Adipocyte (in vitro differentiated cells): ENCODE measurements around the gene STPG1.

ENCODE experiments used
- DNase-seq: peaks from one replicate; pipeline ENCODE4 v3.0.0-alpha.2; 2015; ENCODE audit warnings: low read depth
- H3K27me3 ChIP-seq: replicated peaks from 2 replicates; pipeline ENCODE4 v1.7.0; 2013; ENCODE audit warnings: mild to moderate bottlenecking, low read length, moderate library complexity; ENCODE audit not compliant: control insufficient read depth, insufficient read depth
- H3K36me3 ChIP-seq: 2 replicates; pipeline ENCODE4 v1.7.0; 2013; ENCODE audit warnings: low read length, mild to moderate bottlenecking, moderate library complexity; ENCODE audit not compliant: control insufficient read depth, insufficient read depth, severe bottlenecking
- H3K4me1 ChIP-seq: 2 replicates; pipeline ENCODE4 v1.7.0; 2013; ENCODE audit warnings: mild to moderate bottlenecking, low read length, moderate library complexity; ENCODE audit not compliant: control insufficient read depth, insufficient read depth
- H3K4me3 ChIP-seq: 2 replicates; pipeline ENCODE4 v1.7.0; 2013; ENCODE audit warnings: mild to moderate bottlenecking, low read length, moderate library complexity
- H3K9ac ChIP-seq: 2 replicates; pipeline ENCODE4 v1.7.0; 2013; ENCODE audit warnings: mild to moderate bottlenecking, low read length, moderate library complexity
- H3K9me3 ChIP-seq: 2 replicates; pipeline ENCODE4 v1.7.0; 2013; ENCODE audit warnings: mild to moderate bottlenecking, low read length, moderate library complexity; ENCODE audit not compliant: control insufficient read depth

The STPG1 gene

DNA sequence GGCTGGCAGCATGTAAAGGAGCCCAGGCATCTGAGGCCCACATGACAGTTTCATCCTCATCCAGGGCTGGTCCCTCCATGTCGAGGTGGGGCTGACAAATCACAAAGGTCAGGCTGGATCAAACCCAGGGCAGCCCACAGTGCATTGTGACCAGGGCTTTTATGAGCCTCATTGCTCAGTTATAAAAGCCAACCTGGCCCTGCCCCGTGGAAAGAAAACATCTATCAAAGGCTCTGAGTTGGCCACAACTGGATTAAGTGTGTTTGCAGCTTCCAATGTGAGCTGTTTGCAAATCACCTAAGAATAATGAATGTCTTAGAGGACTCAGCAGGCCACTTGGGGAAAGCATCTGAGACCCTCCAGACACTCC is 49.0 kb downstream of the STPG1 start:
- Histone ChIP-seq H3K4me1 (peaks cover 44% of the 10 kb centered on the region), H3K36me3 (no peaks in the 10 kb centered on the region), H3K9me3 (no peaks in the 10 kb centered on the region), H3K27me3 (no peaks in the 10 kb centered on the region), H3K4me3 (no peak overlapping the region), H3K9ac (no peak overlapping the region)
- DNase-seq = no peak

DNA sequence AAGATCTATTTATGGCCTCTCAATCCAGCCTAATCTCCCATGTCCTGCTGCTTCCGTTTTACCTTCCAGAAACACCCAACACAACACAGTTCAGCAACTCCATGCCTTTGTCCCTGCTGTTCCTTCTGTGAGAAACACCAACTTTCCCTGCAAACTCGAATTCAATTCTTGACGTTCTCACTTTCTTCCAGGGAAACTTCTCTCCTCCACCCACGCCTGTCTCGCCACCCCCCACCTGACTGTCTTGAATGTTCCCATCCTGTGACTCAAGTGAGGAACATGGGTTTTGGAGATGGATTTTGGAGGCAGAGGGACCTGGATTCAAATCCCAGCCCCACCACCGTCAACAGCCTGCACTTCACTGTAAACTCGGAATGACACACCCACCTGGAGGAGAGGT is 49.6 kb downstream of the STPG1 start:
- Histone ChIP-seq H3K9ac (no peak overlapping the region), H3K36me3 (no peaks in the 10 kb centered on the region), H3K9me3 (no peaks in the 10 kb centered on the region), H3K4me3 (no peak overlapping the region), H3K27me3 (no peaks in the 10 kb centered on the region), H3K4me1 (peaks cover 41% of the 10 kb centered on the region)
- no peak for DNase-seq

DNA sequence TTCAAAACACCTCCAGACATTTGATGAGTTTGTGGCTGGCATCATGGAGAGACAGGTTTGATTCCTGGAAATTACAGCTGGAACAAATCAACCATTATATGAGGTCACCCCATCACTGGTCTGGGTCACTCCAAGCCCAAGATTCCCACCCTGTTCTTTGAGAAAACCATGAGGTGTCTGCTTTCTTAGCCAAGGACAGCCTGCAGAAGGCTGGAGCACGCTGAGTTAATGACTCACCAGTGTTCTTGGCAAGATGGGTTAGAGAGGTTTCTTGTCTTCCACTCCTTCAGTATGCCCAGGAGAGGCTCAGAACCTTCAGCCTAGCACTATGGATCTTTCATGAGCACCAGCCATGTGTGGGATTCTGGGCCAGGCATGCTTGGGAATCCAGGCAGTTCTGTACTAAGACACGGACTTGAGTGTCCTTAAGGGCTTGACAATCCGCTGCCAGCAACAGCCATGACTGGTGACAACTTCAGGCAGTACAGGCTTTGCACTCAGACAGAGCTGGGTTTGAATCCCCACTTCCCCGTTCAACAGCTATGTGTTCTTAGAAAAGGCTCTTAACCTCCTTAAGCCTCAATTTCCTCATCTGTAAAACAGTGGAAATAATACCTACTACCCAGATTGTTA is 50.5 kb downstream of the STPG1 start:
- Histone ChIP-seq H3K9me3 (no peaks in the 10 kb centered on the region), H3K4me1 (peaks cover 32% of the 10 kb centered on the region), H3K36me3 (no peaks in the 10 kb centered on the region), H3K9ac (no peak overlapping the region), H3K4me3 (no peak overlapping the region), H3K27me3 (no peaks in the 10 kb centered on the region)
- DNase-seq = peak; percentile 71

DNA sequence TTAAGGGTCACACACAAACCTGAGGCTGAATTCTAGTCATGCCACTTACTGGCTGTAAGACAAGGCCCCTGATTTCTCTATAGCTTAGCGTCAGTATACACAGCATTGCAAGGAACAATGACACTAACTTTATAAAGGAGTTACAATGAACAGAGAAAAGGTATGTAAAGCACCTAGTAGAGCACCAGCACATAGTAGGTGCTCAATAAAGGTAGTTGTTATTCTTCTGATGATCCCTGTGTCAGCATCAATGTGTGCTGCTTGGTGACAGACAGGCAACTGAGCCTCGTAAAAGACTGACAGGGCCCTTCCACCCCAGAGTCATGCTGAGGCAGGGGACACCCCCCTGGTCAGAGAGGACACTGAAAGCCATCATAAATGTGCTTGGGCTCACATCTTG is 51.2 kb downstream of the STPG1 start:
- Histone ChIP-seq H3K4me1 (peaks cover 30% of the 10 kb centered on the region), H3K4me3 (no peak overlapping the region), H3K9ac (no peak overlapping the region), H3K27me3 (no peaks in the 10 kb centered on the region), H3K9me3 (no peaks in the 10 kb centered on the region), H3K36me3 (peaks cover 7% of the 10 kb centered on the region)
- no peak for DNase-seq

DNA sequence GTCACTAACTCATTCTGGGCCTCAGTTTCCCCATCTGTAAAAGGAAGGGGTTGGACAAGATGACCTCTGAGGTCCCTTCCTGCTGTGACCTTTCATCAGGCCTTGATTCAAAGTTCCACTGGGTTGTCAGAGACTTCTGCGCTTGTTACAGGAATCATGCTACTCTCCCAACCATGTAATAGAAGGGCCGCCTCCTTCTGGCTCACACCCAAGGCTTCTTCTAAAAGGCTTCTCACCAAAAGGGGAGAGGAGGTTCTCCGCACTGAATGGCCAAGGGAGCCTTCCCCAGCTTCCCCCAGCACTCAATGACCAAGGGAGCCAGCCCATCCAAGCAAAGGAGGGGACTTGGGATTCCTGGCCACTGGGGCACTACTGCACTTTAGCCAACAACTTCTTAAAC is 51.8 kb downstream of the STPG1 start:
- Histone ChIP-seq H3K4me3 (no peak overlapping the region), H3K4me1 (peaks cover 30% of the 10 kb centered on the region), H3K36me3 (peaks cover 7% of the 10 kb centered on the region), H3K27me3 (no peaks in the 10 kb centered on the region), H3K9ac (no peak overlapping the region), H3K9me3 (no peaks in the 10 kb centered on the region)
- no peak for DNase-seq

DNA sequence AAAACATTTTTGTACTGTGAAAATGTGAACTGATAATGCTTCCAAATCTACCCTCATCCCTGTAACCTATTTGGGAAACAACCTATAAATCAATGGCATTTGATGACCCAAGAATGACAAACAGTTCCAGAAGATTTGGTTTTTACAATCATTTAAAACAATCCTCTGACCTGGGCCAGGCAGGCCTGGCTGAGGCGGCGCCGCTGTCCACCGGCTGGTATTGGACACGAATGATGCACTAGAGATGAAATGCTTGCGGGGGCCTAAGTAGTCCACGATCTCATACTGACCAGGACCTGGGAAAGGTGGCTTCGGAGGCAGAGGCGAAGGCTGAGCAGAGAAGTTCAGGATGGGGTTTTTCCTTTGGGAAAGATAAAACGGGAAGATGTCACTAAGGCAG is 52.9 kb downstream of the STPG1 start:
- H3K9ac ChIP-seq = no peak overlapping the region
- no peaks in the 10 kb centered on the region for H3K27me3 ChIP-seq

DNA sequence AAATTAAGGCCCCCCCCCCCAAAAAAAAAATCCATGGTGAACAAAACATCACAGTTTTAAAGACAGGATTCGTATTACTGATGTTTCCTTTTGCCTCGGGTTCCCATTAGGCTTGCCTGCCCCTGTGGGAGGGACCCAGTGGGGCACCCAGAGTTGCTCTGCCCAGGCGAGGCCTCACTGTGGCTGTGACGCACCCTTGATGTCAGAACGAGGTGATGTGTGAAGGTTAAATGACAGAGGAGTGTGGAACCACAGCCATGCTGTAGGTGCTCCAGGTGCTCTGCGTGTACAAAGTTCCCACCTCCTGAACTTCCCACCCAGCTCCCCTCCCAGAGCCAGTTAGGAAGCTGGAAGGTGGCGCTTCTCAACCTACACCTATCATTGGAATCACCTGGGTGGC is 56.5 kb downstream of the STPG1 start:
- Histone ChIP-seq H3K4me3 (no peak overlapping the region), H3K36me3 (peaks cover 7% of the 10 kb centered on the region), H3K4me1 (no peaks in the 10 kb centered on the region), H3K27me3 (no peaks in the 10 kb centered on the region), H3K9me3 (no peaks in the 10 kb centered on the region), H3K9ac (no peak overlapping the region)
- DNase-seq = no peak

More for the DNA sequence above, 52.9 kb downstream of the STPG1 start:
- Histone ChIP-seq H3K4me1 (peaks cover 30% of the 10 kb centered on the region), H3K9me3 (no peaks in the 10 kb centered on the region), H3K36me3 (peaks cover 7% of the 10 kb centered on the region), H3K4me3 (no peak overlapping the region)
- DNase-seq = no peak

DNA sequence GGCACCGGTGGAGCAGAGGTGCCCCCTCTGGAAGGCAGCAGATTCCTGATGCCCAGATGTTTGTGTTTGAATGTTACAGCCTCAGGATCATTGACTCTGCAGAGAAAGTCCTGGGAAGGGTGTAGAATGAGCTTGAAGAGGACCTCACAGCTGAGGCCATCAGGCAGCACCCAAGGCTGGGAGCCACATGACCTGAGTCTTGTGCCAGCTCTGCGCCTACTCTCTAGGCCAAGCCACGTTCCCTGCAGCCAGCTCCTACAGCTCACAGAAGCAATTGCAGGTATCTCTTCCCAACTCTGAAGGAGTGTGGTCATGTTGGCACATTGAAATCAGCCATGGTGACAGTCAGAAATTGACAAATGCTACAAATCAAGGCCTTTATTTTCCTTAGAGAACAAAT is 58.1 kb downstream of the STPG1 start:
- Histone ChIP-seq H3K9ac (no peak overlapping the region), H3K36me3 (peaks cover 7% of the 10 kb centered on the region), H3K9me3 (no peaks in the 10 kb centered on the region), H3K4me3 (no peak overlapping the region), H3K4me1 (no peaks in the 10 kb centered on the region), H3K27me3 (no peaks in the 10 kb centered on the region)
- no peak for DNase-seq

DNA sequence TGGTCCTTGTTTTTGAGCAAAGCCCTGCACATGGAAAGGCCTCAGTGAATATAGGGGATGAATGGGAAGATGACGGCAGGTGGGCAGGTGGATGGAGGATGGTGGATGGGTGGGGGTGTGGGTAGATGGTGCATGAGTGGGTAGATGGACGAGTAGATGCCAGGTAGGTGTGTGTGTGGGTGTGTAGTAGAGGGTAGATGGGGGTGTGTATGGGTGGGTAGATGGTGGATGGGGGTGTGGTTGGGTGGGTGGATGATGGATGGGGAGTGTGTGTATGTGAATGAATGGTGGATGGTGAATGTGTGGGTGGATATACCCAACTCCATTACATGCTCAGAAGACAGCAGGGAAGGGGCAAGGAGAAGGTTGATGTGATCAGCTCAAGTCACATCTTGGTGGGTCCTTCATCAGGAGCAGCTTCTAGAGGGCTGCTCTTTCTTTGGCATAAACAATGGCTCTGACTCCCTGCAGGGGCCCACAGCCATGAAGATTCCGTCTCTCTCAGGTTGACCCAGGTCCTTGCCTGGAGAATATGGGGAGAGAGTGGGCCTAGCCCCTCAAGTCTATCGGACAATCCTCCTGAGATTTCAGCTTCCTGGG is 60.2 kb downstream of the STPG1 start:
- DNase-seq = no peak
- no peaks in the 10 kb centered on the region for H3K9me3 ChIP-seq

DNA sequence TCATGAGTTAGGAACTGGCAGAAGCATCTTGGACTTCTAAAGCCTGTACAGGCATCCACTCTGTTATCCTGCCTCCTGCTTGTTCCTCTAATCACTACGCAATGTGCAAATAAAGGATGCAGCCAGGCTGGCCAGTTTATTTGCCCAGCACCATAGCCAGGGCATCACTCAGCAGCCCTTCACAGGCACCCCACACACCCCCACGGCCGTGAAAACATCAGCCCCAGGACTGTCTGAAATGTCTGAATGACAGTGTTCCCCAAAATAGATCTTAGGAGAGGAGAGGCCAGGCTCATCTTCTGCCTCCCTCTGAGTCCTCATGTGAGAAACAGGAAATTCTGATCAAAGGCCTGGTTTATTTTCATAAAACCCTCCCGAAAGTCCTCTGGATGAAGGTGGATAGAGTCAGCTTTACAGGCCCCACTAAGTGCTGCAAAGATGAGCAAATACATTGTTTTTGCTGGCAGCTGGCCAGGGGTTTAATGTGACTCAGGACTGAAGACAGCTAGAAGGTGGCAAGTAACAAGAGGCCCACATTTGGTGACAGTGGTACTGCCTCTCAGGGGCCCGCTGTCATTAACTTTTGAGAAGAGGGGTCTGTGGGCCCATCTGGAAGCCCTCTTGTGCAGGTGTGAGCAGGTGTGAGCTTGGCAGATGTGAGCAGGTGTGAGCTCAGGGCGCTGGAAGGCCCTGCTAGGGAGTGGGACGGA is 61.5 kb downstream of the STPG1 start:
- Histone ChIP-seq H3K9ac (no peak overlapping the region), H3K36me3 (no peaks in the 10 kb centered on the region), H3K4me1 (no peaks in the 10 kb centered on the region), H3K27me3 (peaks cover 13% of the 10 kb centered on the region), H3K9me3 (no peaks in the 10 kb centered on the region), H3K4me3 (no peak overlapping the region)
- DNase-seq = peak; percentile 21

More for the DNA sequence above, 60.2 kb downstream of the STPG1 start:
- Histone ChIP-seq H3K27me3 (no peaks in the 10 kb centered on the region), H3K9ac (no peak overlapping the region), H3K4me3 (no peak overlapping the region), H3K36me3 (peaks cover 7% of the 10 kb centered on the region), H3K4me1 (no peaks in the 10 kb centered on the region)

DNA sequence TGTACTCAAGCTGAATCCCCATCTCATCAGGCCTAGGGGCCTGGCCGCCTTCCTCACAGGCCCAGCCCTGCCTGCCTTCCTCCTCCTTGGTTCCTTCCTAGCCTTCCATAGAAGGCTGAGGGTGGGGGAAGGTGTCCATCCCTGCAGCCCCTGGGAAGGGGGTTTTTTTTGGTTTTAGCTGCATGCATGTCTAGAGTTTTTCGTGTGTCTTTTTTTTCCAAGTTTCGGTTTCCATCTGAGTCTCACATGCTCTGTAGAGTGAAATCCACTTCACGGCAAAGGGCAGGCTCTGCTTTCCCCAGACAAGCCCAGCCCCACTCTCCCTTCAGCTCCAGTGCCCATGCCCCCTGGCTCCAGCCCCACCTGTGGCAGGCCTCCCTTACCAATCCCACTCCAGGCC is 62.3 kb downstream of the STPG1 start:
- H3K36me3 ChIP-seq = no peaks in the 10 kb centered on the region
- no peak for DNase-seq

More for the DNA sequence above, 62.3 kb downstream of the STPG1 start:
- peaks cover 21% of the 10 kb centered on the region for H3K27me3 ChIP-seq
- H3K9ac ChIP-seq = no peak overlapping the region
- no peak overlapping the region for H3K4me3 ChIP-seq
- no peaks in the 10 kb centered on the region for H3K9me3 ChIP-seq
- no peaks in the 10 kb centered on the region for H3K4me1 ChIP-seq
